Stimulated activated CD8-positive, alpha-beta memory T cell treated with anti-CD3 and anti-CD28 coated beads, Interleukin-2, amount 100 ng/mL, for 48 hours (primary cell): ENCODE data around the gene BOK.
"Not testable (repeated sequence)": the region's sequence is repeated elsewhere in the genome, so short reads cannot be mapped to it uniquely, and the experiment has no call there.

Experiments
- DNase-seq, 2 donors: peaks; one replicate each; pipeline ENCODE4 v3.0.0-alpha.2; 2020; ENCODE audit warnings: low read depth in 2 of 2

BOK gene

DNA sequence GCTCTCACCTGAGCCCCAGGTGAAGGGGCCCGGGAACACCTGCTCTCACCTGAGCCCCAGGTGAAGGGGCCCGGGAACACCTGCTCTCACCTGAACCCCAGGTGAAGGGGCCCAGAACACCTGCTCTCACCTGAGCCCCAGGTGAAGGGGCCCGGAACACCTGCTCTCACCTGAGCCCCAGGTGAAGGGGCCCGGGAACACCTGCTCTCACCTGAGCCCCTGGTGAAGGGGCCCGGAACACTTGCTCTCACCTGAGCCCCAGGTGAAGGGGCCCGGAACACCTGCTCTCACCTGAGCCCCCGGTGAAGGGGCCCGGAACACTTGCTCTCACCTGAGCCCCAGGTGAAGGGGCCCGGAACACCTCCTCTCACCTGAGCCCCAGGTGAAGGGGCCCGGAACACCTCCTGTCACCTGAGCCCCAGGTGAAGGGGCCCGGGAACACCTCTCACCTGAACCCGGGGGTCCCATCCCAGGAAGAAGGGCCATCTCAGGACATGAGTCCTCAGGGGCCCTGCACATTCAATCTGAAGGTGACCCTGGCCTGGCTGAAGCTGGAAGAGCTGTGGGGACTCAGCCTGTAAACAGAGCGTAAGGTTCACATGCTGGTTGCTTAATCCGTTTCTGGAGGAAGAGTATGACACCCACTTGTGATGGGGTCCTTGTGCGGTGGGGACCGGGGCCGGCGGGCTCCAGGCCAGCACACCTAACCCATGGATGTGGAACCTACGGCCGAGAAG, 14.5 kb downstream of the BOK start:
- not testable (repeated sequence) for DNase-seq

GRCh38 chr2:241573741-241574140, 15.2 kb downstream of the BOK start:
- no peak for DNase-seq

GRCh38 chr2:241574911-241575623, 16.5 kb downstream of the BOK start:
- no peak for DNase-seq

- no peak for DNase-seq
Observed at GRCh38 chr2:241575624-241576292, 17.2 kb downstream of the BOK start.

- no peak for DNase-seq
Observed at GRCh38 chr2:241576293-241576654, 17.7 kb downstream of the BOK start.

GRCh38 chr2:241577413-241578122, 19.0 kb downstream of the BOK start:
- no peak for DNase-seq

DNA sequence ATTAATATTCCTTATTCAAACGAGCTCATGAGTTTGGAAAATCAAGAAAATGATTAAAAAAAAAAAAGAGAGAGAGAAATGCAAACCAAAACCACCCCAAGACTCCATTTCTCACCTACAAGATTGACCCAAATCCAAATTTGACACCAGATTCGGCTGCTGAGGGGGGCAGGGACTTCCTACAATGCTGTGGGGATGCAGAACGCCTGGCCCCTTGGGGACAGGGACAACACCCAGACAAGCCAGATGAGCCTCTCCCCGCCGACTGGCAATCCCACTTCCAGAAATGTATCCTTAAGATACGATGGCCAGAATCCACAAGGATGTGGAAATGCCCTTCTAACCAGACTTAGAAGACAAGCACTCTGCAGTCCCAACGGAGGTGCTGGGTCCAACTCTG, 20.7 kb downstream of the BOK start:
- no peak for DNase-seq

- DNase-seq, result no peak
Observed at GRCh38 chr2:241582328-241582727, 23.8 kb downstream of the BOK start.

DNA sequence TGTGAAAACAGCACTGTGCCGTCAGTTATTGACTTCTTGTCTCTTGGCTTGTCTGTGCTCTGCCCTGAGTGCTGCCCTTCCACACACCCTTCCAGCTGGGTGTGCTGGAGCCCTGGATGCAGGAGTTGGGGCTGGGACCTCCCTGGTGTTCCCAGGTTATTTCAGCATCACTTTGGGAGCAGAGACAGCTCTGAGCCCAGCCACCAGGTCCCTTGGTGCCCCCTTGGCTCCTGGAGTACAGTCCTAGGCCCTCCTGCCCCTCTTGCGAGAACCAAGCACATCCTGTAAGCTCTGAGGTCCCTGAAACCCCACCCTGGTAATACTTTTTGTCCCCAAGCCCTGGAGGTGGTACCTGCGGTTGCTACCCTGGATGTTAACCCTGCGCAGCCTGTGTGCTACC, 24.3 kb downstream of the BOK start:
- no peak for DNase-seq

- DNase-seq, result no peak
Observed at GRCh38 chr2:241584436-241584835, 25.9 kb downstream of the BOK start.

- DNase-seq, result no peak
Observed at GRCh38 chr2:241586564-241587264, 28.2 kb downstream of the BOK start.

GRCh38 chr2:241589863-241590262, 31.3 kb downstream of the BOK start:
- not testable (repeated sequence) for DNase-seq

DNA sequence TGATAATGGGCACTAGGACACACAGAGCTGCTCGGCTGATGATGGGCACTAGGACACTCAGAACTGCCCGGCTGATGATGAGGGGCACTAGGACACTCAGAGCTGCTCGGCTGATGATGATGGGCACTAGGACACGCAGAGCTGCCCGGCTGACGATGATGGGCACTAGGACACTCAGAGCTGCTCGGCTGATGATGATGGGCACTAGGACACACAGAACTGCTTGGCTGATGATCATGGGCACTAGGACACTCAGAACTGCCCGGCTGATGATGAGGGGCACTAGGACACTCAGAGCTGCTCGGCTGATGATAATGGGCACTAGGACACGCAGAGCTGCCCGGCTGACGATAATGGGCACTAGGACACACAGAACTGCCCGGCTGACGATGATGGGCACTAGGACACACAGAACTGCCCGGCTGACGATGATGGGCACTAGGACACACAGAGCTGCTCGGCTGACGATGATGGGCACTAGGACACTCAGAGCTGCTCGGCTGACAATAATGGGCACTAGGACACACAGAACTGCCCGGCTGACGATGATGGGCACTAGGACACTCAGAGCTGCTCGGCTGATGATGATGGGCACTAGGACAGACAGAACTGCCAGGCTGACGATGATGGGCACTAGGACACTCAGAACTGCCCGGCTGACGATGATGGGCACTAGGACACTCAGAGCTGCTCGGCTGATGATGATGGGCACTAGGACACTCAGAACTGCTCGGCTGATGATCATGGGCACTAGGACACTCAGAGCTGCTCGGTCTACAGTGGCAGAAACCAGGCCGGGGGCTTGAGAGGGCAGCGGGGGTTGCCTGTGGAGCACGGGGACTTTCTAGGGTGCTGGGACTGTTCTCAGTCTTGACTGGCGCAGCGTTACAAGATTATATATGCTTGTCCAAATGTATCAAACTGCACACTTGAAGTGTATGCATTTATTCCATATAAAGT, 32.2 kb downstream of the BOK start:
- not testable (repeated sequence) for DNase-seq

GRCh38 chr2:241592126-241592845, 33.7 kb downstream of the BOK start:
- no peak for DNase-seq

DNA sequence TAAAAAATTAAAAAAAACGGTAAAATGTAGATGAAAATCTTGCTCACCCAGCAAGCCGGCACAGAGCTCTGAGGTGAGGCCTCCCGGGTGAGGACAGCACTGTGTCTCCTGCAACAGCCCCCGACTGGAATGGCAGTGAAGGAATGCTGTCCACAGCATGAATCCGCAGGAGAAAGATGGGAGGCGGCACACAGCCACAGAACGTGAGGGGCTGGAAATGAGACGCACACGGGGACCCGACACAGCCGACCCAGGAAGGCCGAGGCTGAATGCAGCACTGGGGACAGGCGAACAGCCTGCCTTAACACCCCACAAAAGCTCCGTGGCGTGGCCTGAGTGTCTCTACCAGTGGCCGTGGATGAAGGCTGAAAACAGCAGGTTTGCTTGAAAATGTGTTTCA, 34.7 kb downstream of the BOK start:
- no peak for DNase-seq

DNA sequence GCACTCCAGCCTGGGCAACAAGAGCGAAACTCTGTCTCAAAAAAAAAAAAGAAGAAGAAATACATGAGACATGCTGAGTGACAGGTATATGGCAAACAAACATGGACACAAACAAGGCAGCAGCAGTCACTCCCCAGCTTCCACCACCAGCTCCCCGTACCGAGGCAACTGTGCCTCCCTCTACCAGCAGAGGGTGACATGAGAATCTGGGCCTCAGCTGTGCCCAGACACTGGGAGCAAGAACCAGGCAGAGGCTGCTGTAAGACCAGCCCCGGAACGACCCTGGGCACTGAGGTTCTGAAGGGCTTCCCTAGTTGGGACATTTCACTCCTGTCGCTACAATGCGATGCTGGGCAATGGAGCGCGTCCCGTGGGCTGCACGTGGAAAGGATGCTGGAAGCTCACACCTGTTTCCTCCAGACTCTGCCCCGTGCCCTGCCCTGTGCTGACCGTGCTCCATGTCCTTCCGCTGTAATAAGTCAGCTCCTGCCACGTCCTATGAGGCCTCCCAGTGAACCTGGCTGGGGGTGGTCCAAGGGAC, 37.1 kb downstream of the BOK start:
- DNase-seq, result no peak

GRCh38 chr2:241597561-241597960, 39.0 kb downstream of the BOK start:
- no peak for DNase-seq

DNA sequence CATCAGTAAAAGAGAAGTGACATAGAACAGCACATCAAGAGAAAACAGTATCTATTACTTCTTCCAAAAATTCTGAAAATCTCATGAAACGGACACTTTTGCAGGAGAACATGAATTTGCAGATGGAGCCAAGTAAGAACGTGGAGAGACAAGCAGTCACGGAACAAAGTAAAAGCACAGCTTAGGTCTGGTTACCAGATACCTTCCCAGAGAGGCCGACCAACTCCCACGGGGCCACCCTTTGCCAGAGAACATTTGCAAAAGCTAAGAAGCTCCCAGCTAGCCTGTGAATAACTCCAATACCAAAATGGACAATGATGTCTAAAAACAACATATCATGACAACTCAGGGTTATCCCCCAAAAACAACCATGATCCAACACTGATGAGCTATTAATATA, 39.5 kb downstream of the BOK start:
- DNase-seq, result no peak

- no peak for DNase-seq
Observed at GRCh38 chr2:241598487-241598886, 39.9 kb downstream of the BOK start.

DNA sequence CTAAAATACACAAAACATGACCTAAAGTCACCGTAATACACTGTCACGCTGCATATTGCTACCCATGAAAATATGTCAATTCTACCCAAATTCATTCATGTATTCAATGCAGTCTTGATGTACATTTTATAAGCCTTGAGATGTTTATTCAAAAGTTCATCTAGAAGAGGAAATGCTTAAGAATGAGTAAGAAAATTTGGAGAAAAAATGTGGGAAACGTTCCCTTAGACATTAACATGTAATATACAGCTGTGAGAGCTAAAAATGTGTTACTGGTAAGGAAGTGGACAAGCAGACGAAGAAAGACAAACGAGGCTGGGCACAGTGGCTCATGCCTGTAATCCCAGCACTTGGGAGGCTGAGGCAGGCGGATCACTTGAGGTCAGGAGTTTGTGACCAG, 41.1 kb downstream of the BOK start:
- DNase-seq, result no peak
